ENCODE data around the gene SORL1. TPM values are rescaled to one million over a fixed set of nuclear protein-coding genes. Genes with fewer than 3 reads are reported as not detected.

SORL1 gene
- total RNA-seq, 1 experiment from 2014 or later = 6.1 TPM

- no peaks in the 10 kb centered on the region for H3K27me3 Mint-ChIP-seq (ENCODE audit: unreplicated experiment)
- intact Hi-C loops (cut with micrococcal nuclease; ENCODE audit: unreplicated experiment) = no loop called here
- no peaks in the 10 kb centered on the region for H3K4me1 Mint-ChIP-seq (ENCODE audit: low read depth, unreplicated experiment)
- BruUV-seq (replicated peaks) = no TSS peak
- no peak for DNase-seq
- CTCF ChIA-PET = no interaction called here
- peaks cover 3% of the 10 kb centered on the region for H3K9me3 Mint-ChIP-seq (ENCODE audit: low read depth, unreplicated experiment)
- no peak overlapping the region for H3K27ac Mint-ChIP-seq (ENCODE audit: unreplicated experiment)
- no peak overlapping the region for H3K4me3 Mint-ChIP-seq (ENCODE audit: low read depth, unreplicated experiment)
- TF ChIP-seq, protein P1, sequence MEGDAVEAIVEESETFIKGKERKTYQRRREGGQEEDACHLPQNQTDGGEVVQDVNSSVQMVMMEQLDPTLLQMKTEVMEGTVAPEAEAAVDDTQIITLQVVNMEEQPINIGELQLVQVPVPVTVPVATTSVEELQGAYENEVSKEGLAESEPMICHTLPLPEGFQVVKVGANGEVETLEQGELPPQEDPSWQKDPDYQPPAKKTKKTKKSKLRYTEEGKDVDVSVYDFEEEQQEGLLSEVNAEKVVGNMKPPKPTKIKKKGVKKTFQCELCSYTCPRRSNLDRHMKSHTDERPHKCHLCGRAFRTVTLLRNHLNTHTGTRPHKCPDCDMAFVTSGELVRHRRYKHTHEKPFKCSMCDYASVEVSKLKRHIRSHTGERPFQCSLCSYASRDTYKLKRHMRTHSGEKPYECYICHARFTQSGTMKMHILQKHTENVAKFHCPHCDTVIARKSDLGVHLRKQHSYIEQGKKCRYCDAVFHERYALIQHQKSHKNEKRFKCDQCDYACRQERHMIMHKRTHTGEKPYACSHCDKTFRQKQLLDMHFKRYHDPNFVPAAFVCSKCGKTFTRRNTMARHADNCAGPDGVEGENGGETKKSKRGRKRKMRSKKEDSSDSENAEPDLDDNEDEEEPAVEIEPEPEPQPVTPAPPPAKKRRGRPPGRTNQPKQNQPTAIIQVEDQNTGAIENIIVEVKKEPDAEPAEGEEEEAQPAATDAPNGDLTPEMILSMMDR (IDR thresholded peaks at IDR 0.05; ENCODE audit: unreplicated experiment) = no peak
- no peaks in the 10 kb centered on the region for H3K36me3 Mint-ChIP-seq (ENCODE audit: insufficient read depth, unreplicated experiment)
Observed at GRCh38 chr11:121523581-121524232, 71.6 kb downstream of the SORL1 start.

DNA sequence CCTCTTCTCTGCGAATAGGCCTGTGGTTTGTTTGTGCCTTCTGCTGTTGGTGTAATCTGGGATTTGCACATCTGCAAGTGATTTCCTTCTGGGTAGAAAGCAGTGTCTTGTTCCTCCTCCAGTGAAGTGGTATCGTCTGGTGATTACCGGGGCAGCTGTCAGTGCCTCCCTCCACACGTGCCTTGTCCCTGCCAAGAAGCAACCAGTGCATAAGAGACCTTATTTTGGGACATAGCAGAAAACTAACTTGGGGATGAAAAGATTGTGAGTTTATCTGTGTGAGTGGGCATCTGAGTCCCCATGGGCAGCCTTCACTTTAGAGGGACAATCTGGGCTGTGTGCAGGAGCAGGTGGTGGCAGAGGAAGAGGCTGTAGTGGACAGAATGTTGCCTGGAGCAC, 72.1 kb downstream of the SORL1 start:
- no peaks in the 10 kb centered on the region for H3K36me3 Mint-ChIP-seq (ENCODE audit: insufficient read depth, unreplicated experiment)
- TF ChIP-seq, protein P1 (IDR thresholded peaks at IDR 0.05; ENCODE audit: unreplicated experiment) = no peak
- CTCF ChIA-PET = no interaction called here
- intact Hi-C loops (cut with micrococcal nuclease; ENCODE audit: unreplicated experiment) = no loop called here
- H3K4me3 Mint-ChIP-seq (ENCODE audit: low read depth, unreplicated experiment) = no peak overlapping the region
- H3K27me3 Mint-ChIP-seq (ENCODE audit: unreplicated experiment) = no peaks in the 10 kb centered on the region
- peaks cover 3% of the 10 kb centered on the region for H3K9me3 Mint-ChIP-seq (ENCODE audit: low read depth, unreplicated experiment)
- BruUV-seq (replicated peaks) = no TSS peak
- no peak for DNase-seq
- no peaks in the 10 kb centered on the region for H3K4me1 Mint-ChIP-seq (ENCODE audit: low read depth, unreplicated experiment)
- no peak overlapping the region for H3K27ac Mint-ChIP-seq (ENCODE audit: unreplicated experiment)

DNA sequence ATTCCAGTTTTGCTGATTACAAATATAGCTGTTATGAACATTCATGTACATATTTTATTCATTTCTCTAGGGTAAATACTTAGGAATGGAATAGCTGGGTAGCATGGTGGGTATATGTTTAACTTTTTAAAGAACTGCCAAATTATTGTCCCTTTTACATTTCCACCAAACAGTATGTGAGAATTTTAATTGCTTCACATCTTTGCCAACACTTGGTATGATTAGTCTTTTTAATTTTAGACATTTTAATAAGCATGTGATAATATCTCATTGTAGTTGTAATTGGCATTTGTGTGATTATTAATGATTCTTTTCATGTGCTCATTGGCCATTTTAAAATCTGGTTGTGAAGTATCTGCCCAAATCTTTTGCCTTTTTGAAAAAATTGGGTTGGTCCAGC, 73.3 kb downstream of the SORL1 start:
- intact Hi-C loops (cut with micrococcal nuclease; ENCODE audit: unreplicated experiment) = no loop called here
- CTCF ChIA-PET = no interaction called here
- H3K27ac Mint-ChIP-seq (ENCODE audit: unreplicated experiment) = no peak overlapping the region
- TF ChIP-seq, protein P1 (IDR thresholded peaks at IDR 0.05; ENCODE audit: unreplicated experiment) = no peak
- DNase-seq = no peak
- H3K4me3 Mint-ChIP-seq (ENCODE audit: low read depth, unreplicated experiment) = no peak overlapping the region
- H3K36me3 Mint-ChIP-seq (ENCODE audit: insufficient read depth, unreplicated experiment) = no peaks in the 10 kb centered on the region
- H3K4me1 Mint-ChIP-seq (ENCODE audit: low read depth, unreplicated experiment) = no peaks in the 10 kb centered on the region
- no TSS peak for BruUV-seq (replicated peaks)
- H3K27me3 Mint-ChIP-seq (ENCODE audit: unreplicated experiment) = no peaks in the 10 kb centered on the region
- H3K9me3 Mint-ChIP-seq (ENCODE audit: low read depth, unreplicated experiment) = peaks cover 6% of the 10 kb centered on the region

DNA sequence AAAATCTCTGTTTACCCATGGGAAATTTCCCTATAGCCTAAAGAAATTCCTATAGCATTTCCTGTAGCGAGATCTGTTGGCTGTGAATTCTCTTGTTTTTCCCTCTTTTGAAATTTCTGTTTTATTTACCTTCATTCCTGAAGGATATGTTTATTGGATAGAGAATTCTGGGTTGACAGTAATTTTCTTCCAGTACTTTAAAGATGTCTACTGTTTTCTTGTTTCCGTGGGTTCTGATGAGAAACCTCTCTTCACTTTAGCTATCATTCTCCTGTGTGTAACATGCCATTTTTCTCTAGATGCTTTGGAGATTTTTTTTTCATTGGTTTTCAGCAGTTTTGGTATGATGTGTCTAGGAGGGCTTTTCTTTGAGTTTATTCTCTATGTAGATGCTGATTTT, 78.1 kb downstream of the SORL1 start:
- BruUV-seq (replicated peaks) = no TSS peak
- Mint-ChIP-seq H3K4me3 (ENCODE audit: low read depth, unreplicated experiment) (no peak overlapping the region), H3K4me1 (ENCODE audit: low read depth, unreplicated experiment) (no peaks in the 10 kb centered on the region), H3K27me3 (ENCODE audit: unreplicated experiment) (no peaks in the 10 kb centered on the region), H3K36me3 (ENCODE audit: insufficient read depth, unreplicated experiment) (no peaks in the 10 kb centered on the region), H3K27ac (ENCODE audit: unreplicated experiment) (no peak overlapping the region), H3K9me3 (ENCODE audit: low read depth, unreplicated experiment) (peaks cover 9% of the 10 kb centered on the region)
- DNase-seq = no peak
- TF ChIP-seq, protein P1 (IDR thresholded peaks at IDR 0.05; ENCODE audit: unreplicated experiment) = no peak
- intact Hi-C loops (cut with micrococcal nuclease; ENCODE audit: unreplicated experiment) = no loop called here
- CTCF ChIA-PET = no interaction called here

Data from Calu3 (cell line).